HepG2 (cell line): ENCODE data around the gene CTNNA2. TPM values are rescaled to one million over a fixed set of nuclear protein-coding genes. Genes with fewer than 3 reads are reported as not detected.

Experiments used
- JDP2 ChIP-seq: sonication (generic); formaldehyde crosslinking; IDR thresholded peaks from 2 replicates; pipeline ENCODE4 v1.8.1; 2022; ENCODE audit warnings: missing genetic modification reagents, borderline replicate concordance
- NFATC3 ChIP-seq: sonication (generic); formaldehyde crosslinking; IDR thresholded peaks from 2 replicates; pipeline ENCODE4 v1.5.1; 2020; ENCODE audit warnings: mild to moderate bottlenecking, missing genetic modification reagents
- ZFP41 ChIP-seq: sonication (generic); formaldehyde crosslinking; IDR thresholded peaks from 2 replicates; pipeline ENCODE4 v1.4.0; 2020; ENCODE audit warnings: mild to moderate bottlenecking, missing genetic modification reagents, borderline replicate concordance
- ZXDC ChIP-seq: sonication (generic); formaldehyde crosslinking; IDR thresholded peaks from 2 replicates; pipeline ENCODE4 v1.5.0; 2020; ENCODE audit warnings: mild to moderate bottlenecking, missing genetic modification reagents
- polyA plus RNA-seq, 8 experiments: library from polyadenylated mRNA; depleted of rRNA in 3 of 8; stranded (reverse) in 7 of 8; unstranded in 1 of 8; fragments of >200 nt; fragmentation: Illumina TruSeq in 4 of 8; extraction: Trizol in 4 of 8; gene quantifications; 2 replicates each; pipeline versions ENCODE4 v1.2.1 to v1.2.3, GENCODE V29; 2011 to 2016; ENCODE audit warnings: low read depth in 4 of 8, missing spikeins in 1 of 8, mixed read lengths in 1 of 8; ENCODE audit not compliant: insufficient read depth in 1 of 8
- total RNA-seq, 5 experiments: library from RNA; depleted of rRNA; stranded (reverse); fragments of >200 nt; fragmentation: Illumina TruSeq; extraction: Trizol; gene quantifications; 2 replicates each; pipeline ENCODE4 v1.2.3, GENCODE V29; 2016; ENCODE audit warnings: low read depth in 1 of 5
- TF ChIP-seq, protein P1 (sequence below), 2 experiments: sonication (generic) in 1 of 2; formaldehyde crosslinking in 1 of 2; IDR thresholded peaks; 2 replicates each; pipeline versions ENCODE4 v1.6.1 to v1.9.0; 2014 to 2022; ENCODE audit warnings: antibody characterized with exemption in 1 of 2, borderline replicate concordance in 1 of 2, inconsistent platforms in 1 of 2, low read depth in 1 of 2, missing genetic modification reagents in 1 of 2

CTNNA2 gene
- total and polyA plus RNA-seq, 2 of the 13 experiments (the other 11 are each of a cell fraction or from before 2014, with no cell fraction given): not detected

GRCh38 chr2:79638954-79639353, 126.1 kb downstream of the CTNNA2 start (continued):
- TF ChIP-seq, protein P1, sequence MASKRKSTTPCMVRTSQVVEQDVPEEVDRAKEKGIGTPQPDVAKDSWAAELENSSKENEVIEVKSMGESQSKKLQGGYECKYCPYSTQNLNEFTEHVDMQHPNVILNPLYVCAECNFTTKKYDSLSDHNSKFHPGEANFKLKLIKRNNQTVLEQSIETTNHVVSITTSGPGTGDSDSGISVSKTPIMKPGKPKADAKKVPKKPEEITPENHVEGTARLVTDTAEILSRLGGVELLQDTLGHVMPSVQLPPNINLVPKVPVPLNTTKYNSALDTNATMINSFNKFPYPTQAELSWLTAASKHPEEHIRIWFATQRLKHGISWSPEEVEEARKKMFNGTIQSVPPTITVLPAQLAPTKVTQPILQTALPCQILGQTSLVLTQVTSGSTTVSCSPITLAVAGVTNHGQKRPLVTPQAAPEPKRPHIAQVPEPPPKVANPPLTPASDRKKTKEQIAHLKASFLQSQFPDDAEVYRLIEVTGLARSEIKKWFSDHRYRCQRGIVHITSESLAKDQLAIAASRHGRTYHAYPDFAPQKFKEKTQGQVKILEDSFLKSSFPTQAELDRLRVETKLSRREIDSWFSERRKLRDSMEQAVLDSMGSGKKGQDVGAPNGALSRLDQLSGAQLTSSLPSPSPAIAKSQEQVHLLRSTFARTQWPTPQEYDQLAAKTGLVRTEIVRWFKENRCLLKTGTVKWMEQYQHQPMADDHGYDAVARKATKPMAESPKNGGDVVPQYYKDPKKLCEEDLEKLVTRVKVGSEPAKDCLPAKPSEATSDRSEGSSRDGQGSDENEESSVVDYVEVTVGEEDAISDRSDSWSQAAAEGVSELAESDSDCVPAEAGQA (IDR thresholded peaks at IDR 0.05; ENCODE audit: low read depth): no peak
- TF ChIP-seq, protein P1 (CRISPR knock-in tag; IDR thresholded peaks at IDR 0.05; ENCODE audit: borderline replicate concordance): no peak
- TF ChIP-seq JDP2 (no peak), ZFP41 (CRISPR knock-in tag) (no peak), NFATC3 (CRISPR knock-in tag) (no peak), ZXDC (CRISPR knock-in tag) (no peak)
- TF ChIP-seq, all 625 proteins: peak for 0
